Activated CD8-positive, alpha-beta memory T cell treated with anti-CD3 and anti-CD28 coated beads for 36 hours (primary cell): ENCODE data around the gene HMCN2. TPM values are rescaled to one million over a fixed set of nuclear protein-coding genes. Genes with fewer than 3 reads are reported as not detected.

ENCODE experiments used
- CTCF ChIA-PET: fragments of 350-600 bp; sonication (Branson Sonifier 250); formaldehyde crosslinking; loops from one replicate; lab custom pipeline; 2021; ENCODE audit warnings: antibody characterized with exemption; lab: Charles Lee
- POLR2A ChIA-PET: fragments of 350-600 bp; sonication (Branson Sonifier 250); formaldehyde crosslinking; loops from one replicate; lab custom pipeline; 2021; ENCODE audit warnings: antibody characterized with exemption; lab: Charles Lee
- total RNA-seq, 2 experiments: library from RNA; stranded (reverse); gene quantifications; one replicate each; pipeline ENCODE4 v1.2.3, GENCODE V29; 2021

HMCN2 gene
- total RNA-seq, 2 experiments from 2014 or later, result not detected

DNA sequence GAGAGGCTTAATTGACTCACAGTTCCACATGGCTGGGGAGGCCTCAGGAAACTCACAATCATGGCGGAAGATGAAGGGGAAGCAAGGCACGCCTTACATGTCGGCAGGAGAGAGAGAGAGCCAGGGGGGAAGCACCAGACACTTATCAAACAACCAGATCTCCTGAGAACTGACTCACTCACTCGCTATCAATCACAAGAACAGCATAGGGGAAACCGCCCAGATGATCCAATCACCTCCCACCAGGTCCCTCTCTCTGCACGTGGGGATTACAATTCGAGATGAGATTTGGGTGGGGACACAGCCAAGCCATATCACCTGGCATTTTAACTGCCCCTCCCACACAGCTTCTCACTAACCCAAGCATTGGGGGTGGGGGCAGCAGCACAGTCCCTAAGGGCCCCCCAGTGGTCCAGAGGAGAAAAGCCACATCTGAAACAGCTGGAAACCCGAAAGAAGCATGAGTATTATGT lies 103.1 kb downstream of the HMCN2 start:
- ChIA-PET POLR2A (no interaction called here), CTCF (interaction anchor here (0.5 kb wide), 1 partner anchor 426 kb away, joined by 4 read pairs; no protein-coding TSS in a partner anchor)

DNA sequence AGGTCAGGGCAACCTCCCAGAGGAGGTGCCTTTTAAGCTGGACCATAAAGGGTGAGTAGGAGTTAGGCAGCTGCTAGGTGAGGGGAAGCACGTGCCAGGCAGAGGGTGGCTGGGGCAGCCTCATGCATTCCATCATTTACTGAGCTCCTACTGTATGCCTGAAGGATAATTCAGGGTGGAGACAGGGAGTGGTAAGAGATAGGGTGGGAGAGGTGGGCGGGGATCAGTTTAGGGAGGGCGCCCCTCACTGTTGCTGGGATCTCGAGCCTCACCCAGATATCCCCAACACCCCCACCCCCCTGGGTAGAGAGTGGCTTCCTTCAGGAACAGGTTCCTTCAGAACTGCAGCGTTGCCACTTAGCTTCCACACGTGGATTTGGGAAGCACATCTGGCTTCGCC lies 104.7 kb downstream of the HMCN2 start:
- ChIA-PET CTCF (no interaction called here), POLR2A (no interaction called here)

DNA sequence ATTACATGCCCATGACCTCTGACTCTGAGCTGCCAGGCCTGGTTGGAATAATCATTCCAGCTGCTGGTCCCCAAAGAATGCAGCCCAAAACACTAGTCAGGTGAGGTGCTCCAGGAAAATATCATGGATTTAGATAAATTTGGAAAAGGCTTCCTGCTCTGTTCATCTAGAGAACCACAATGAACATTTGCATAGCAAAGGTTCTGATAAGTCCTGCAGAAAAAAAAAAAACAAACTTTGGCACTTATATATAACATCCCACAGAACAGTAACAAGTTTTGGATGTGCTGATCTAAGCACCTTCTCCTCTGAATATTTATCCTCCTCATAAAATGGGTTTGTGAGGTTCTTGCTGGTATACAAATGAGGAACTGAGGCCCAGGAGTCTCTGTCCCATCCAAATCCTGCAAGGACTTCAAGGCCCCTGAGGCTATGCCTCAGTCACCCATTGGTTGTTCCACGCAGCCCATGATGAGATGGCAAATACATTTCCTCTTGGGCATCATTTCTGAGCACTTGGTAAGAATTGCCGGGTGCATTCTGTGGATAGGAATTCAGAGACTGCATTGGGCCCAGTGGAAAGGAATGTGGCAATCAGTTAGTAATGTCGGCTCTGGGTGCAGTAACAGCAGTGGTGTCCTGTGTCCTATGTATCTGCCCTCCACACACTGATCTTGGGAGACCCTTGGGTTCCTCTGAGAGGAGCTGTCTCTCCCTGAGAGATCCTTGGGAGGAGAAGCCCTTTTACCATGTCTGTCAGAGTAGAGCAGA lies 105.8 kb downstream of the HMCN2 start:
- ChIA-PET CTCF (no interaction called here), POLR2A (no interaction called here)

DNA sequence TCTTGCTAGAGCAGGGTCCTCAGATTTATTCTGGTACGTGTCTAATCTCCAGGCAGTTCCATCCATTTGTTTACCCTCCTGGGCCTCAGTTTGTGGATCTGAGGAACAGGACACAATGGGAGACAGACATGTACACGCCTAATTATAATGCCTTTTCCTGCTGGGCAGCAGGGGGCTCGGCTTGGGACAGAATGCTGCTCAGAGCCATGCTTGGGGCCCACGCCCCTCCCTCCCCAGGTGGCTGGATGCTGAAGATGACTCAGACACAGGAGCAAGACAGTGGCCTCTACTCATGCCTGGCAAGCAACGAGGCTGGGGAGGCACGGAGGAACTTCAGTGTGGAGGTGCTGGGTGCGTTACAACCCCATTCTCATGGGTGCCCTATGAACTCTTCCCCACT lies 106.5 kb downstream of the HMCN2 start:
- POLR2A ChIA-PET, result no interaction called here
- CTCF ChIA-PET, result no interaction called here

DNA sequence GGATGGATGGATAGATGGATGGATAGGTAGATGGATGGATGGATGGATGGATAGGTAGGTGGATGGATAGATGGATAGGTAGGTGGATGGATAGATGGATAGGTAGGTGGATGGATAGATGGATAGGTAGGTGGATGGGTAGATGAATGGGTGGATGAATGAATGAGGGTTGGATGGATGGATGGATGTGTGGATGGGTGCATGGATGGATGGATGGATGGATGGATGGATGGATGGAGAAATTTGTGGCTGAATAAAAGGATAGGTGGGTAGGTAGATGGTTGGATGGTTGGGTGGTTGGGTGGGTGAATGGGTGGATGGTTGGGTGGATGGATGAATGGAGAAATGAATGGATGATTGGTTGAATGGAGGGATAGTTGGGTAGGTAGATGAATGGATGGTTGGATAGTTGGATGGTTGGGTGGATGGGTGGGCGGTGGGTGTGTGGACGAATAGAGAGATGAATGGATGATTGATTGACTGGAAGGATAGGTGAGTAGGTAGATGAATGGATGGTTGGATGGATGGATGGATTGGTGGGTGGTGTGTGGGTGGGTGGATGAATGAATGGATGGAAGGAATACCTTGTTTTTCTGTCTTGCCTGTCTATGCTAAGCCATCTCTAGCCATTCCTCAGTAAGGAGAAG lies 108.2 kb downstream of the HMCN2 start:
- POLR2A ChIA-PET, result no interaction called here
- CTCF ChIA-PET, result no interaction called here

DNA sequence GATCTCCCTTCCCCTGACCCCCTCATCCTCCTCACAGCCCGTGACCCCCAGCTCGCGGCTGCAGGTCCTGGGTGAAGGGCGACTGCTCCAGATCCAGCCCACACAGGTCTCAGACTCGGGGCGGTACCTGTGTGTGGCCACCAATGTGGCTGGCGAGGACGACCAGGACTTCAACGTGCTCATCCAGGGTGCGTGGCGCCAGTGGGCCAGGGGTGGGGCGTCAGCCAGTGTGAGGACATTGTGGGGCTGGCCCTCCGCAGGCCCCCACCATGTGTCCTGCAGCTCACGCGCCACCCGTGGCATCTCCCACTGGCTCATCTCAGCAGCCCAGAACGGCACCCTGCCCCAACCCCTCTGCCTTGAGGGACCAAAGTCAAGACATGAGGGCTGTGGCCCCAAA lies 112.1 kb downstream of the HMCN2 start:
- ChIA-PET POLR2A (no interaction called here), CTCF (no interaction called here)

DNA sequence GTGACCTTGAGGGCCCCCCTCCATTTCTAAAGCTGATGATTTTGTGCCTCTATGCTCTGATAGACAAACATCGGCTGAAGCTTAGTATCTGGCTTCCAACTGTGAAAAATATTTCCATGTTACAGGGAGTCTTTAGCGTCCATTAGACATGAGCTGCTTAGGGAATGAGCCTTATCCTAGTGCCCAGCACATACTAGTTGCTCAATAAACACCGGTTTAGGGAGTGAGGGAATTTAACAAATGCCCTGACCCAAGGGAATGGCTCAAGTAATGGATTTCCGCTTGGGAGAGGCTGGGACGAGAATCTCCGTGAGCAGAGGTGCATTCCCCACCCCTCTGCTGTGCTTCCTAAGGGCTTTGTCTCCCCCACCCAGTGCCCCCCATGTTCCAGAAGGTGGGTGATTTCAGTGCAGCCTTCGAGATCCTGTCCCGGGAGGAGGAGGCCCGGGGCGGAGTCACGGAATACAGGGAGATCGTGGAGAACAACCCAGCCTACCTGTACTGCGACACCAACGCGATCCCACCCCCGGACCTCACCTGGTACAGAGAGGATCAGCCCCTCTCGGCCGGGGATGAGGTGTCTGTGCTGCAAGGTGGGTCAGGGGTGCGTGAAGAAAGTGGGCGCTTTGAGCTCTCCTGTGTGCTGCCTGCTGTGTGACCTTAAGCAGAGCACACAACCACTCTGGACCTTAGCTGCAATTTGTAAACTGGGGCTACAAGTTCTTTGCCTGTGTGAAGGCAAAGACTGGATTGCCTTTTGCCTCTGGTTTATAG lies 113.5 kb downstream of the HMCN2 start:
- ChIA-PET POLR2A (no interaction called here), CTCF (no interaction called here)

DNA sequence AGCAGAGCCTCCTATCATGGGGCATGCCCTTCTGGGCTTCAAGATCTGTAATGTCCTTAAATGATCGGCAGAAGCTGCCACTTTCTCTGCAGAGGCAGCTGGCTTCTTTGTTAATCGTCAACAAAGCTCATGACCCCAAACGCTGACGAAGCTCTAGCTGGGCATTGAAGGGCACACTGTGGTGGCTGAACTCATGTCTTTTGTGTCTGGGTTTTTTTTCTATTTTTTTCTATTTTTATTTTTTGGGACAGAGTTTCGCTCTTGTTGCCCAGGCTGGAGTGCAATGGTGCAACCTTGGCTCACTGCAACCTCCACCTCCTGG lies 114.0 kb downstream of the HMCN2 start:
- ChIA-PET POLR2A (no interaction called here), CTCF (no interaction called here)

DNA sequence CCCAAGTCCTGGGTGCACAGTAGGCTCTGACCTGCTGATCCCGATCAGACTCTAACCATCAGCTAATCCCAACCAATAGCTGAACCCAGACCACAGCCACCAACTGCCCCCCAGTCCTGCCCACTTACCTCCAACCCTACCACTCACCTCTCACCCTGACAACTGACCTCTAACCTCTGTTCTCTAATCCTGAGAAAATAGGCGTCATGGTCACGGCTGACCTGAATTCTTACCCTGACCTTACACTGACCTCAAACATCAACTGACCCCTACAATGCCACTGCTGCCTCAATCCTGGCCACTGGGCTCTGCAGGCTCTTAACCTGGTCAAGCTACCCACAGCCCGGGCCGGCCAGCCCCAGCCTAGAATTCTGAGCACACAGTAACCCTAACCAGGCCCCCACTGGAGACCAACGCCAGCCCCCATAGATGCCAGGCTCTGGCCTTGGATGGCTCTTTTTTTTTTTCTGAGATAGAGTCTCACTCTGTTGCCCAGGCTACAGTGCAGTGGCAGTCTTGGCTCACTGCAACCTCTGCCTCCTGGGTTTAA lies 115.4 kb downstream of the HMCN2 start:
- CTCF ChIA-PET, result no interaction called here
- POLR2A ChIA-PET, result no interaction called here

DNA sequence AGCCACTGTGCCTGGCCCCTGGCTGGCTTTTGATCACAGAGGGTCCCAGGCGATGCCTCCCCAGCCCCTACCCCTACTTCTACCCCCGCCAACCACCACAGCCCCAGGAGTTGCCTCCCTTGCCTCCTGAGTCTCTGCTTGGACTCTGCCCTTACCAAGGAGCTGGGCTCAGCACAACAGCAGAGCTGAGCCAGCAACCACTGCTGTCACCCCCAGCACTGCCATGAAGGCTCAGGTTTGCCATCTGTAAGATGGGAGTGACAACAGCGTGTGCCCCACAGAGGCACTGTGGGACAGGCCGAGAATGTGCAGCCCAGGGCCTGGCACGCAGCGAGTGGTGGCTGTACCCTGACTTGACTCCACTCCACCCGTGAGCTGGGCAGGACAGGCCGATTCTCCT lies 116.1 kb downstream of the HMCN2 start:
- ChIA-PET CTCF (no interaction called here), POLR2A (no interaction called here)

DNA sequence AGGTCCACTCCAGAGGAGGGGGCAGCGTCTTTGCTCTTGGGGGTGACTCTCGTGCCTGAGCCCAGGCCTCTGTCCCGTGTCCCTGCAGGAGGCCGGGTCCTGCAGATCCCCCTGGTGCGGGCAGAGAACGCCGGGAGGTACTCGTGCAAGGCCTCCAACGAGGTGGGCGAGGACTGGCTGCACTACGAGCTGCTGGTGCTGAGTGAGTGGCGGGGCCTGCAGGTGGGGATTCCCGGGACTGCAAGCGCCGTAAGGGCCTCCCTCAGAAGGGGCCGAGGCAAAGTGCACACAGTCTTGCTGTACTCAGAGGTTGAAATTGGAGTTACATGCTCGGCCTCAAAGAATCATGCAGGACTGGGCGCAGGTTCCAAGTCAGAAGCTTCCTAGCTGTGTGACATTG lies 116.5 kb downstream of the HMCN2 start:
- POLR2A ChIA-PET, result no interaction called here
- CTCF ChIA-PET, result no interaction called here

DNA sequence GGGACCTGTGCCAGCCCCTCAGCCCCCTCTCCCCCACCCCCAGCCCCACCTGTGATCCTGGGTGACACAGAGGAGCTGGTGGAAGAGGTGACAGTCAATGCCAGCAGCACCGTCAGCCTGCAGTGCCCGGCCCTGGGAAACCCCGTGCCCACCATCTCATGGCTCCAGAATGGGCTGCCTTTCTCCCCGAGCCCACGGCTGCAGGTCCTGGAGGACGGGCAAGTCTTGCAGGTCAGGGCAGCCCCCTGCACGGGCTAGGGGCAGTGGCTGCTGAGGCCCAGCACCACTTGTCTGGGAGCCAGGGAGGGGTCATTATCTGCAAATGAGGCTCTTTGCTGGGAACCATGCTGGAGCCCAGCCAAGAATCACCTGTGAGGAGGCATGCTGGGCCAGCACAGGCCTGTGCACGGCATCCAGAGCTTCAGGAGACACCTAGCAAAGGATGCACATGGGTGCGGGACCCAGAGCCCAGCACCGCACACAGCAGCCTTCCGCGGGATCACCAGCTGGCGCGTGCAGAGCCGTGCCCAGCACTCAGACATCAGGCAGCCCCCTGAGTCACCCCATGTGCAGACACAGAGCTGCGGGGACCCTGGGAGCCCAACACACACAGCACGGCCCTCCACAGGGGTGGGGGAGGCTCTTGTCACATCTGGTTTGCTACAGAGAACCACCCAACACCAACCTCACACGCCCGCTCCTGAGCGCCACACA lies 117.2 kb downstream of the HMCN2 start:
- ChIA-PET CTCF (interaction anchor here (0.7 kb wide), 1 partner anchor 299 kb away, joined by 3 read pairs; no protein-coding TSS in a partner anchor), POLR2A (no interaction called here)

DNA sequence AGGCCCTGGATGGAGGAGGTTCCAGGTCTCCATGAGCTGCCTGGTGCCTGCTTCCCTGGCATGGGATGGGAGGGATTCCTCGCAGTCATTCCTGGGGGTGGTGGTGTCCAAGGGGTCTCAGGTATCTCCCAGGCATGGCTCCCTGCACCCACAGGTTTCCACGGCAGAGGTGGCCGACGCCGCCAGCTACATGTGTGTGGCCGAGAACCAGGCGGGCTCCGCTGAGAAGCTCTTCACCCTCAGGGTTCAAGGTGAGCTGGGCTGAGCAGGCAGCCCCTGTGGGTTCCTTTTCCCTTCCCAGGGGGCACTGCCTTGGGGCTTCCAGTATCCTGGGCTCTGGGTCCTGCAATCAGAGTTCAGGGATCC lies 117.8 kb downstream of the HMCN2 start:
- CTCF ChIA-PET, result interaction anchor here (0.7 kb wide), 1 partner anchor 299 kb away, joined by 3 read pairs; no protein-coding TSS in a partner anchor
- POLR2A ChIA-PET, result no interaction called here

DNA sequence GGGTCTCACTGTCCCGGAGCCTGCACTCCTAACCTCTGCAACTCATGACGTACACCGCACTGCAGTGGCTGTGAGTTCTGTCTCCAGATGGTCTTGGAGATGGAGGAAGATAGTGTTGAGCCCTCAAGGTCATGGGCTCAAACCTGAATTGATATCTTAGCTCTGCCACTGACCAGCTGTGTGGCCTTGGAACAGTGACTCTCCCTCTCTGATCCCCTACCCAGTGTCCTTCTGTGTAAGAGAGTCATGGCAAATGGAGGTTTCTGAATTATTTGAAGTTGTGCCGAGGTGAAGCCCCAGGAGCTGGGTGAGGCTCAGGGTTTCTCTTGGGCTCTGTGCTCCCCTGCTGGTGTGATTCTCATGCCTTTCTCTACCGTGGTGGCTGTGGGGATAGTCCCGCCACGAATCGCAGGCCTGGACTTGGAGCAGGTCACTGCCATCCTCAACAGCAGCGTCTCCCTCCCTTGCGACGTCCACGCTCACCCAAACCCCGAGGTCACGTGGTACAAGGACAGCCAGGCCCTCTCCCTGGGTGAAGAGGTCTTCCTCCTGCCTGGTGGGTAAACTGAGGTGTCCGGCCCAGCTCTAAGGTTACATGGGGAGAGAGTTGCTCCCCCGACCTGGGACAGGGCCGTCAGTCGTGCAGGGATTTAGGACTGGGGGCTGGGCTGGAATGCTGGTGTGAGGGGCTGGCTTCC lies 118.6 kb downstream of the HMCN2 start:
- CTCF ChIA-PET, result no interaction called here
- POLR2A ChIA-PET, result no interaction called here

DNA sequence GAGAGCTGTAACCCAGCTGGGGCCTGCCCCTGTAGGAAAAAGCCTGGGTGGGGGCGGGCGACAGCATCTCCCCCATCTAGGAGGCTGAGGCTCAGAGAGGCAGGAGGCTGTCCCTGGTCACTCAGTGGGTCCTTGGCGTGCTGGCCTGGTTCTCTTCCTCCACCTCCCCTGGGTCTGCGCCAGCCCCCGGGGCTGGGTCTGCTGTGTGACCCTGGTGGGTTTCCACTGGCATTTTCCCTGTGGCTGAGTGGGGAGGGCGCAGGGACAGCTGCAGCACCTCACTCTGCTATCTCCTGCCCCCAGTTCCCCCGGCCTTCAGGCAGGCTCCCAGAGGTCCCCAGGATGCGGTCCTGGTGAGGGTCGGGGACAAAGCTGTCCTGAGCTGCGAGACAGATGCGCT lies 119.7 kb downstream of the HMCN2 start:
- POLR2A ChIA-PET, result no interaction called here

DNA sequence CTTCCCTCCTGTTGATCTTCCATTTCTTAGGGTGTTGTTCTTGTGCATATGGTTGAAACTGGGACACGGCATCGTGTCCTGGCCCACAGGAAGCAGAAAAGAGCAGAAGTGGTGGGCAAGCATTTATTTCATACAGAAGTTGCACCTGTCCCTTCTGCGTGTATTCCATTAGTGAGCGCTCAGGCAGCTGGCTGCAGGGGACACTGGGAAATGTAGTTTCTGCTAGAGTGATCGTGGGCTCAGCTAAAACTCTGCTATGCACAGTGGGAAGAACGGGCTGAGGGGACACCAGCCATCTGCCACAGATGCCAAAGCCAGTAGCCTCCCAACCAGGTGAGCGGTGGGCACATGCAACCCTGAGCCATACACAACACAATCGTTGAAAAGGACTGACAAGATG lies 121.8 kb downstream of the HMCN2 start:
- ChIA-PET POLR2A (no interaction called here), CTCF (no interaction called here)

More for the DNA sequence above, 119.7 kb downstream of the HMCN2 start:
- CTCF ChIA-PET, result no interaction called here

DNA sequence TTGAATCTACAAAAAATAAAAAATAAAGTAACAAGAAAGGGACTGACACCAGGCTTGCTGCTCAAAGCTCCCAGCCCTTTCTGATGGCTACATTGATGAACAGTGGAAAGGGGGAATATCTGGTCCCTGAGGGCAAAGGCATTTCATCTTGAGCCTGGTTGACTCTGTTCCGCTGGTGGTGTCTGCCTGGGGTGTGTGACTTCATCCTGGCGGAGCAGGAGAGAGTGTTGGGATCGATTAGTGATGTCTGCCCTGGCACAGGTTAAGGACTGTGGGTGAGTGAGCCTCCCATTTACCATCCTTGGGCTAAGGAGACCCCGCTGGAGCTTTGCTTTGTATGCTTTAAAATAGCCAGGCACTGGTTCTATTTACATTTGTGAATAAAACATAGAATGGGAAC lies 122.3 kb downstream of the HMCN2 start:
- ChIA-PET CTCF (no interaction called here), POLR2A (no interaction called here)

DNA sequence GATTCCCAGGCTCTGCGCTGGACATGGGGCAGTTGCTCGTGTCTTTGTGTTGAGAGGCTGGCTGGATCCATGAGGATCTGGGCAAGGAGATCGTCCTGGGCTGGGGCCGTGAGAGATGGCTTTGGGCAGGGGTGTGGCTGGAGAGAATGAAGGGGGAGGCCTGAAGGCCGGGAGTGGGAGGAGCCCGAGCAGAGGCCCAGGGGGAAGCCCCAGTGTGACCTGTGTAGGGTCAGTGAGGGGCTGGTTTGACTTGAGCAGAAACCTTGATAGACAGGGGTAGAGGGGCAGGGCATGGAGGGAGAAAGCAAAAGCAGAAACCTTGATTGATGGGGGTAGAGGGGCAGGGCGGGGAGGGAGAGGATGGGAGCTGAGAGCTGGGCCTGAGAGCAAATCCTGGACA lies 124.8 kb downstream of the HMCN2 start:
- ChIA-PET POLR2A (no interaction called here), CTCF (no interaction called here)

DNA sequence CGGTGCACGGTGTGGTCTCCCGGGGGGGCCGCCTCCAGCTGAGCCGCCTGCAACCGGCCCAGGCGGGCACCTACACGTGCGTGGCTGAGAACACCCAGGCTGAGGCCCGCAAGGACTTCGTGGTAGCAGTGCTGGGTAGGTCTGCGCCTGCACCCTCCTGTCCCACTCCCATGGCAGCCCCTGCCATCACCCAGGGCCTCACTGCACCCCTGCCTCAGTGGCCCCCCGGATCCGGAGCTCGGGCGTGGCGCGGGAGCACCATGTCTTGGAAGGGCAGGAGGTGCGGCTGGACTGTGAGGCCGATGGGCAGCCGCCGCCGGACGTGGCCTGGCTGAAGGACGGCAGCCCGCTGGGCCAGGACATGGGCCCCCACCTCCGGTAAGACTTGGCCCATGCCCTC lies 125.4 kb downstream of the HMCN2 start:
- ChIA-PET CTCF (no interaction called here), POLR2A (no interaction called here)
